HEK293 (cell line): ENCODE measurements around the gene ZNF37A.

Experiments used
- CTCF ChIA-PET: fragments of 350-600 bp; formaldehyde crosslinking; extraction: SDS; loops from one replicate; lab custom pipeline; 2021; ENCODE audit warnings: antibody characterized with exemption; lab: Yijun Ruan, JAX
- POLR2A ChIA-PET: fragments of 300-600 bp; formaldehyde crosslinking; extraction: SDS; loops from one replicate; lab custom pipeline; 2020; ENCODE audit warnings: antibody characterized with exemption, inconsistent platforms; lab: Yijun Ruan, JAX
- H3K27ac ChIP-seq: fragments of 200-500 bp; sonication (Bioruptor generic); 2 replicates; pipeline ENCODE4 v1.5.1; 2014; ENCODE audit warnings: low read depth, low read length, control low read depth, inconsistent platforms; ENCODE audit errors: extremely low read depth
- H3K36me3 ChIP-seq, 2 experiments: fragments of 200-500 bp in 1 of 2; sonication (Bioruptor generic) in 1 of 2; 1 replicate in 1 of 2; 2 replicates in 1 of 2; pipeline ENCODE4 v1.5.1; 2014 to 2017; ENCODE audit warnings: inconsistent platforms in 2 of 2, low read length in 2 of 2; ENCODE audit not compliant: control insufficient read depth in 2 of 2, insufficient read depth in 1 of 2
- H3K4me1 ChIP-seq: fragments of 200-500 bp; sonication (Bioruptor generic); 2 replicates; pipeline ENCODE4 v1.5.1; 2014; ENCODE audit warnings: mild to moderate bottlenecking, low read length, inconsistent platforms; ENCODE audit not compliant: control insufficient read depth, insufficient read depth
- H3K4me3 ChIP-seq: 2 replicates; pipeline ENCODE4 v1.5.1; 2011; ENCODE audit warnings: low read depth, mild to moderate bottlenecking, control low read depth, low read length, moderate library complexity
- H3K9me3 ChIP-seq: fragments of 200-500 bp; sonication (Bioruptor generic); 2 replicates; pipeline ENCODE4 v1.5.1; 2014; ENCODE audit warnings: low read depth, low read length, inconsistent platforms; ENCODE audit not compliant: control insufficient read depth, insufficient read depth
- GLIS2 ChIP-seq: fragments of 450-650 bp; formaldehyde crosslinking; IDR thresholded peaks from 2 replicates; pipeline ENCODE4 v1.5.1; 2016; ENCODE audit warnings: missing biosample characterization, missing genetic modification characterization
- HOXA7 ChIP-seq: sonication (generic); formaldehyde crosslinking; IDR thresholded peaks from 2 replicates; pipeline ENCODE4 v1.8.1; 2022; ENCODE audit warnings: missing genetic modification reagents, borderline replicate concordance
- KLF7 ChIP-seq: fragments of 450-650 bp; formaldehyde crosslinking; IDR thresholded peaks from 2 replicates; pipeline ENCODE4 v1.5.1; 2016; ENCODE audit warnings: missing biosample characterization, missing genetic modification characterization, borderline replicate concordance
- SETDB1 ChIP-seq: IDR thresholded peaks from one replicate; pipeline ENCODE4 v1.6.1; 2017; ENCODE audit warnings: mild to moderate bottlenecking, low read length, moderate library complexity, mixed read lengths; ENCODE audit not compliant: insufficient read length
- TRIM28 ChIP-seq: IDR thresholded peaks from 2 replicates; pipeline ENCODE4 v1.6.1; 2011; ENCODE audit warnings: low read length, control low read depth, borderline replicate concordance
- ZBTB7A ChIP-seq: fragments of 450-650 bp; formaldehyde crosslinking; IDR thresholded peaks from 2 replicates; pipeline ENCODE4 v1.5.1; 2016; ENCODE audit warnings: low read depth, missing biosample characterization, missing genetic modification characterization
- ZBTB8A ChIP-seq: fragments of 450-650 bp; formaldehyde crosslinking; IDR thresholded peaks from 2 replicates; pipeline ENCODE4 v1.5.1; 2016; ENCODE audit warnings: missing biosample characterization, missing genetic modification characterization
- ZEB2 ChIP-seq: fragments of 450-650 bp; formaldehyde crosslinking; IDR thresholded peaks from 2 replicates; pipeline ENCODE4 v1.5.1; 2016; ENCODE audit warnings: missing biosample characterization, missing genetic modification characterization
- ZFP37 ChIP-seq: fragments of 450-650 bp; formaldehyde crosslinking; IDR thresholded peaks from 2 replicates; pipeline ENCODE4 v1.5.1; 2016; ENCODE audit warnings: missing biosample characterization, missing genetic modification characterization
- ZNF146 ChIP-seq: fragments of 450-650 bp; formaldehyde crosslinking; IDR thresholded peaks from 2 replicates; pipeline ENCODE4 v1.5.1; 2016; ENCODE audit warnings: missing biosample characterization, missing genetic modification characterization
- ZNF274 ChIP-seq, 2 experiments: fragments of 200-500 bp in 1 of 2; fragments of 450-650 bp in 1 of 2; sonication (Bioruptor generic) in 1 of 2; formaldehyde crosslinking in 1 of 2; IDR thresholded peaks; 2 replicates each; pipeline versions ENCODE4 v1.5.1 to v1.6.1; 2014 to 2016; ENCODE audit warnings: borderline replicate concordance in 1 of 2, inconsistent platforms in 1 of 2, low read length in 1 of 2, missing biosample characterization in 1 of 2, missing genetic modification characterization in 1 of 2
- ZNF529 ChIP-seq: fragments of 450-650 bp; formaldehyde crosslinking; IDR thresholded peaks from 2 replicates; pipeline ENCODE4 v1.5.1; 2017; ENCODE audit warnings: missing genetic modification characterization, missing biosample characterization; ENCODE audit not compliant: insufficient replicate concordance
- ZNF549 ChIP-seq: fragments of 450-650 bp; IDR thresholded peaks from 2 replicates; pipeline ENCODE4 v1.5.1; 2018; ENCODE audit warnings: missing biosample characterization, missing genetic modification characterization, mild to moderate bottlenecking, inconsistent platforms, moderate library complexity
- ZNF600 ChIP-seq: fragments of 450-650 bp; formaldehyde crosslinking; IDR thresholded peaks from 2 replicates; pipeline ENCODE4 v1.5.1; 2016; ENCODE audit warnings: missing biosample characterization, missing genetic modification characterization
- ZNF701 ChIP-seq: fragments of 450-650 bp; formaldehyde crosslinking; IDR thresholded peaks from 2 replicates; pipeline ENCODE4 v1.5.1; 2016; ENCODE audit warnings: missing biosample characterization, missing genetic modification characterization
- ZNF830 ChIP-seq: fragments of 450-650 bp; IDR thresholded peaks from 2 replicates; pipeline ENCODE4 v1.5.0; 2018; ENCODE audit warnings: missing biosample characterization, missing genetic modification characterization, low read depth, mild to moderate bottlenecking, moderate library complexity
- TF ChIP-seq, protein P1 (sequence below): fragments of 450-650 bp; formaldehyde crosslinking; IDR thresholded peaks from 2 replicates; pipeline ENCODE4 v1.5.1; 2017; ENCODE audit warnings: missing biosample characterization, missing genetic modification characterization
- TF ChIP-seq, protein P2 (sequence below): fragments of 450-650 bp; formaldehyde crosslinking; conservative IDR thresholded peaks from 2 replicates; pipeline ENCODE4 v1.5.1; 2016; ENCODE audit warnings: low read depth, missing biosample characterization, missing genetic modification characterization

The ZNF37A gene

DNA sequence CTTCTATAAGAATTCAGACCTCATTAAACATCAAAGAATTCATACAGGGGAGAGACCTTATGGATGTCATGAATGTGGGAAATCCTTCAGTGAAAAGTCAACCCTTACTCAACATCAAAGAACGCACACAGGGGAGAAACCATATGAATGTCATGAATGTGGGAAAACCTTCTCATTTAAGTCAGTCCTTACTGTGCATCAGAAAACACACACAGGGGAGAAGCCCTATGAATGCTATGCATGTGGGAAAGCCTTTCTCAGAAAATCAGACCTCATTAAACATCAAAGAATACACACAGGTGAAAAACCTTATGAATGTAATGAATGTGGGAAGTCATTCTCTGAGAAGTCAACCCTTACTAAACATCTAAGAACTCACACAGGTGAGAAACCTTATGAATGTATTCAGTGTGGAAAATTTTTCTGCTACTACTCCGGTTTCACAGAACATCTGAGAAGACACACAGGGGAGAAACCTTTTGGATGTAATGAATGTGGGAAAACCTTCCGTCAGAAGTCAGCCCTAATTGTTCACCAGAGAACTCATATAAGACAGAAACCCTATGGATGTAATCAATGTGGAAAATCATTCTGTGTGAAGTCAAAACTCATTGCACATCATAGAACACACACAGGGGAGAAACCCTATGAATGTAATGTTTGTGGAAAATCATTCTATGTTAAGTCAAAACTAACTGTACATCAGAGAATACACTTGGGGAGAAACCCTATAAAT lies 24.1 kb downstream of the ZNF37A start:
- no peaks in the 10 kb centered on the region for H3K9me3 ChIP-seq
- ChIA-PET POLR2A (no interaction called here), CTCF (no interaction called here)
- peaks cover 14 to 49% of the 10 kb centered on the region in 2 experiments for H3K36me3 ChIP-seq
- no peak overlapping the region for H3K27ac ChIP-seq
- no peak overlapping the region for H3K4me3 ChIP-seq
- TF ChIP-seq ZBTB7A (tag by site-specific recombination) (no peak), ZNF146 (tag by site-specific recombination) (no peak), SETDB1 (peak; percentile 99), ZNF830 (tag by site-specific recombination) (no peak), ZNF274 (IDR thresholded peaks at IDR 0.05; ENCODE audit: low read length) (no peak), ZNF274 (tag by site-specific recombination; IDR thresholded peaks at IDR 0.05; ENCODE audit: borderline replicate concordance) (peak; percentile 60; the same call in 1 of the 2 replicates), ZNF529 (tag by site-specific recombination) (peak; percentile 77), ZBTB8A (no peak), HOXA7 (CRISPR knock-in tag) (no peak), ZNF549 (tag by site-specific recombination) (0 out of 2 replicates have a peak, but pooled peaks have one; percentile 43), ZNF600 (tag by site-specific recombination) (no peak), GLIS2 (tag by site-specific recombination) (no peak), ZNF701 (tag by site-specific recombination) (no peak), ZFP37 (tag by site-specific recombination) (no peak), TRIM28 (peak; percentile 97; the same call in 1 of the 2 replicates), ZEB2 (tag by site-specific recombination) (no peak)
- TF ChIP-seq, protein P1, sequence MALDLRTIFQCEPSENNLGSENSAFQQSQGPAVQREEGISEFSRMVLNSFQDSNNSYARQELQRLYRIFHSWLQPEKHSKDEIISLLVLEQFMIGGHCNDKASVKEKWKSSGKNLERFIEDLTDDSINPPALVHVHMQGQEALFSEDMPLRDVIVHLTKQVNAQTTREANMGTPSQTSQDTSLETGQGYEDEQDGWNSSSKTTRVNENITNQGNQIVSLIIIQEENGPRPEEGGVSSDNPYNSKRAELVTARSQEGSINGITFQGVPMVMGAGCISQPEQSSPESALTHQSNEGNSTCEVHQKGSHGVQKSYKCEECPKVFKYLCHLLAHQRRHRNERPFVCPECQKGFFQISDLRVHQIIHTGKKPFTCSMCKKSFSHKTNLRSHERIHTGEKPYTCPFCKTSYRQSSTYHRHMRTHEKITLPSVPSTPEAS (tag by site-specific recombination): no peak
- TF ChIP-seq, protein P2, sequence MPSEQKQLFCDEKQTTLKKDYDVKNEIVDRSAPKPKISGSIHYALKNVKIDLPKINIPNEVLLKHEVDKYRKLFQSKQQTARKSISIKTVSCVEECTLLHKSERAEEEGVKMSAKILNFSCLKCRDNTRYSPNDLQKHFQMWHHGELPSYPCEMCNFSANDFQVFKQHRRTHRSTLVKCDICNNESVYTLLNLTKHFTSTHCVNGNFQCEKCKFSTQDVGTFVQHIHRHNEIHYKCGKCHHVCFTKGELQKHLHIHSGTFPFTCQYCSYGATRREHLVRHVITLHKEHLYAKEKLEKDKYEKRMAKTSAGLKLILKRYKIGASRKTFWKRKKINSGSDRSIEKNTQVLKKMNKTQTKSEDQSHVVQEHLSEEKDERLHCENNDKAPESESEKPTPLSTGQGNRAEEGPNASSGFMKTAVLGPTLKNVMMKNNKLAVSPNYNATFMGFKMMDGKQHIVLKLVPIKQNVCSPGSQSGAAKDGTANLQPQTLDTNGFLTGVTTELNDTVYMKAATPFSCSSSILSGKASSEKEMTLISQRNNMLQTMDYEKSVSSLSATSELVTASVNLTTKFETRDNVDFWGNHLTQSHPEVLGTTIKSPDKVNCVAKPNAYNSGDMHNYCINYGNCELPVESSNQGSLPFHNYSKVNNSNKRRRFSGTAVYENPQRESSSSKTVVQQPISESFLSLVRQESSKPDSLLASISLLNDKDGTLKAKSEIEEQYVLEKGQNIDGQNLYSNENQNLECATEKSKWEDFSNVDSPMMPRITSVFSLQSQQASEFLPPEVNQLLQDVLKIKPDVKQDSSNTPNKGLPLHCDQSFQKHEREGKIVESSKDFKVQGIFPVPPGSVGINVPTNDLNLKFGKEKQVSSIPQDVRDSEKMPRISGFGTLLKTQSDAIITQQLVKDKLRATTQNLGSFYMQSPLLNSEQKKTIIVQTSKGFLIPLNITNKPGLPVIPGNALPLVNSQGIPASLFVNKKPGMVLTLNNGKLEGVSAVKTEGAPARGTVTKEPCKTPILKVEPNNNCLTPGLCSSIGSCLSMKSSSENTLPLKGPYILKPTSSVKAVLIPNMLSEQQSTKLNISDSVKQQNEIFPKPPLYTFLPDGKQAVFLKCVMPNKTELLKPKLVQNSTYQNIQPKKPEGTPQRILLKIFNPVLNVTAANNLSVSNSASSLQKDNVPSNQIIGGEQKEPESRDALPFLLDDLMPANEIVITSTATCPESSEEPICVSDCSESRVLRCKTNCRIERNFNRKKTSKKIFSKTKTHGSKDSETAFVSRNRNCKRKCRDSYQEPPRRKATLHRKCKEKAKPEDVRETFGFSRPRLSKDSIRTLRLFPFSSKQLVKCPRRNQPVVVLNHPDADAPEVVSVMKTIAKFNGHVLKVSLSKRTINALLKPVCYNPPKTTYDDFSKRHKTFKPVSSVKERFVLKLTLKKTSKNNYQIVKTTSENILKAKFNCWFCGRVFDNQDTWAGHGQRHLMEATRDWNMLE: 0 out of 2 replicates have a peak, but pooled peaks have one; percentile 12
- no peaks in the 10 kb centered on the region for H3K4me1 ChIP-seq

DNA sequence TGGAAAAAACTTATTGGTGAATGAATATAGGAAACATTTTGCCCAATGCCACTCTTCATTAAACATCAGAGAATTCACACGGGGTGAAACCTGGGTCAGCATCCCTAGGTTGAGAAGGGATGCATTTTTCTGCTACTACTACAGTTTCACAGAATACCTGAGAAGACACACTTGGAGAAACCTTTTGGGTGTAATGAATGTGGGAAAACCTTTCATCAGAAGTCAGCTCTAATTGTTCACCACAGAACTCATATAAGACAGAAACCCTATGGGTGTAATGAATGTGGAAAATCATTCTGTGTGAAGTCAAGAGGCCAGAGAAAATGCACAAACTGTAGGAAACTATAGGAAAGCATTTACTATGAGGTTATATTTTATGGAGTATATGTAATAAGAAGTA lies 24.9 kb downstream of the ZNF37A start:
- ChIA-PET CTCF (no interaction called here), POLR2A (no interaction called here)
- Histone ChIP-seq H3K4me1 (no peaks in the 10 kb centered on the region), H3K4me3 (no peak overlapping the region), H3K9me3 (no peaks in the 10 kb centered on the region), H3K36me3 (peaks cover 14 to 44% of the 10 kb centered on the region in 2 experiments), H3K27ac (no peak overlapping the region)
- TF ChIP-seq SETDB1 (peak; percentile 9), KLF7 (no peak)
